IMR-90 (cell line): ENCODE results near the gene B9D1. TPM values are rescaled to one million over a fixed set of nuclear protein-coding genes. Genes with fewer than 3 reads are reported as not detected.

ENCODE experiments used
- ATAC-seq: fragments of 200-7000 bp; cut with Tn5 transposase; 2 replicates; pipeline ENCODE4 v1.9.1; 2020; ENCODE audit warnings: low read depth, mild to moderate bottlenecking, moderate library complexity
- BruUV-seq: library from RNA; stranded (reverse); fragments of 400-500 nt; replicated peaks from 2 replicates; lab custom pipeline; 2021; lab: Mats Ljungman, UMichigan
- CTCF ChIA-PET: fragments of 300-600 bp; formaldehyde crosslinking; extraction: SDS; loops from one replicate; lab custom pipeline; 2021; ENCODE audit warnings: antibody characterized with exemption; lab: Yijun Ruan, JAX
- POLR2A ChIA-PET: fragments of 300-600 bp; sonication (Branson Sonifier 250); formaldehyde crosslinking; loops from one replicate; lab custom pipeline; 2022; ENCODE audit warnings: antibody characterized with exemption; ENCODE audit not compliant: unreplicated experiment; lab: Charles Lee
- DNase-seq: peaks from one replicate; pipeline ENCODE4 v3.0.0; 2013
- H2AFZ ChIP-seq: replicated peaks from 2 replicates; pipeline ENCODE3; 2013; ENCODE audit warnings: low read length, mild to moderate bottlenecking; ENCODE audit not compliant: poor library complexity
- H2AK5ac ChIP-seq: 2 replicates; pipeline ENCODE4 v1.6.1; 2013; ENCODE audit warnings: low read depth, low read length, inconsistent platforms
- H2AK9ac ChIP-seq: replicated peaks from 2 replicates; pipeline ENCODE3; 2013; ENCODE audit warnings: mild to moderate bottlenecking, low read depth, low read length, moderate library complexity; ENCODE audit not compliant: poor library complexity
- H2BK120ac ChIP-seq: 2 replicates; pipeline ENCODE4 v1.6.1; 2013; ENCODE audit warnings: low read depth, low read length, inconsistent platforms
- H2BK15ac ChIP-seq: 3 replicates; pipeline ENCODE4 v1.6.1; 2013; ENCODE audit warnings: low read depth, low read length, inconsistent platforms
- H2BK20ac ChIP-seq: 2 replicates; pipeline ENCODE4 v1.6.1; 2013; ENCODE audit warnings: low read depth, mild to moderate bottlenecking, inconsistent platforms, low read length, moderate library complexity
- H2BK5ac ChIP-seq: 2 replicates; pipeline ENCODE4 v1.6.1; 2013; ENCODE audit warnings: mild to moderate bottlenecking, low read depth, low read length, inconsistent platforms; ENCODE audit not compliant: poor library complexity, severe bottlenecking
- H3K14ac ChIP-seq: replicated peaks from 2 replicates; pipeline ENCODE4 v1.6.1; 2013; ENCODE audit warnings: low read depth, low read length, inconsistent platforms
- H3K18ac ChIP-seq: 2 replicates; pipeline ENCODE4 v1.6.1; 2013; ENCODE audit warnings: low read depth, low read length, control low read depth
- H3K23ac ChIP-seq: 2 replicates; pipeline ENCODE4 v1.6.1; 2013; ENCODE audit warnings: low read depth, low read length, inconsistent platforms
- H3K27ac ChIP-seq: 2 replicates; pipeline ENCODE4 v1.5.1; 2013; ENCODE audit warnings: mild to moderate bottlenecking, control low read depth, low read length; ENCODE audit not compliant: insufficient read depth
- H3K27me3 ChIP-seq: 2 replicates; pipeline ENCODE4 v1.6.1; 2013; ENCODE audit warnings: low read length; ENCODE audit not compliant: control insufficient read depth, insufficient read depth
- H3K36me3 ChIP-seq: 2 replicates; pipeline ENCODE4 v1.6.1; 2013; ENCODE audit warnings: low read length, mixed read lengths; ENCODE audit not compliant: control insufficient read depth, insufficient read depth
- H3K4ac ChIP-seq: 2 replicates; pipeline ENCODE4 v1.6.1; 2013; ENCODE audit warnings: low read depth, low read length, inconsistent platforms
- H3K4me1 ChIP-seq: 2 replicates; pipeline ENCODE4 v1.6.1; 2013; ENCODE audit warnings: low read length, mixed read lengths; ENCODE audit not compliant: control insufficient read depth, insufficient read depth
- H3K4me2 ChIP-seq: 2 replicates; pipeline ENCODE4 v1.6.1; 2013; ENCODE audit warnings: low read depth, mild to moderate bottlenecking, control low read depth, low read length, moderate library complexity
- H3K4me3 ChIP-seq: 2 replicates; pipeline ENCODE4 v1.5.1; 2013; ENCODE audit warnings: low read depth, mild to moderate bottlenecking, control low read depth, low read length, moderate library complexity; ENCODE audit not compliant: insufficient read depth
- H3K56ac ChIP-seq: 2 replicates; pipeline ENCODE4 v1.6.1; 2013; ENCODE audit warnings: low read length, inconsistent platforms; ENCODE audit not compliant: insufficient read depth; ENCODE audit errors: extremely low read depth
- H3K79me1 ChIP-seq, 2 experiments: 2 replicates each; pipeline ENCODE4 v1.6.1; 2013; ENCODE audit warnings: low read length in 2 of 2, inconsistent platforms in 1 of 2, low read depth in 1 of 2
- H3K9ac ChIP-seq: 2 replicates; pipeline ENCODE4 v1.6.1; 2013; ENCODE audit warnings: low read depth, low read length, control low read depth
- H3K9me1 ChIP-seq: 2 replicates; pipeline ENCODE4 v1.6.1; 2013; ENCODE audit warnings: low read length, inconsistent platforms; ENCODE audit not compliant: insufficient read depth
- H3K9me3 ChIP-seq: 2 replicates; pipeline ENCODE4 v1.6.1; 2013; ENCODE audit warnings: low read length; ENCODE audit not compliant: control insufficient read depth, insufficient read depth
- H4K20me1 ChIP-seq: 2 replicates; pipeline ENCODE4 v1.6.1; 2013; ENCODE audit warnings: low read length, inconsistent platforms; ENCODE audit not compliant: insufficient read depth
- H4K5ac ChIP-seq: 2 replicates; pipeline ENCODE4 v1.6.1; 2013; ENCODE audit warnings: mild to moderate bottlenecking, low read depth, low read length, control low read depth
- H4K8ac ChIP-seq, 2 experiments: 2 replicates each; pipeline ENCODE4 v1.6.1; 2013; ENCODE audit warnings: low read depth in 2 of 2, low read length in 2 of 2, control low read depth in 1 of 2, inconsistent platforms in 1 of 2
- H4K91ac ChIP-seq: 2 replicates; pipeline ENCODE4 v1.6.1; 2013; ENCODE audit warnings: low read depth, low read length, inconsistent platforms; ENCODE audit not compliant: insufficient read depth
- BHLHE40 ChIP-seq: fragments of 150-350 bp; IDR thresholded peaks from 2 replicates; pipeline ENCODE4 v1.6.1; 2016; ENCODE audit warnings: mild to moderate bottlenecking, low read depth, low read length
- CEBPB ChIP-seq: IDR thresholded peaks from 2 replicates; pipeline ENCODE4 v1.6.1; 2012; ENCODE audit warnings: low read depth, low read length, improper control_type of control experiment
- ELK1 ChIP-seq: fragments of 150-350 bp; IDR thresholded peaks from 2 replicates; pipeline ENCODE4 v1.6.1; 2016; ENCODE audit warnings: low read depth, mild to moderate bottlenecking, low read length, moderate library complexity, borderline replicate concordance
- NFE2L2 ChIP-seq: fragments of 150-350 bp; IDR thresholded peaks from 2 replicates; pipeline ENCODE4 v1.6.1; 2016; ENCODE audit warnings: low read depth, mild to moderate bottlenecking, low read length
- RCOR1 ChIP-seq: IDR thresholded peaks from 2 replicates; pipeline ENCODE4 v1.6.1; 2012; ENCODE audit warnings: mild to moderate bottlenecking, low read length, improper control_type of control experiment; ENCODE audit not compliant: insufficient replicate concordance
- USF2 ChIP-seq: fragments of 150-350 bp; IDR thresholded peaks from 2 replicates; pipeline ENCODE4 v1.6.1; 2017; ENCODE audit warnings: mild to moderate bottlenecking, antibody characterized with exemption, low read length, low read depth
- WGBS, 2 experiments: methylation state at CpG; one replicate each; pipeline versions ENCODE4 v1.1.5 to v1.1.7; 2013; ENCODE audit warnings: missing lambda C conversion rate in 2 of 2; ENCODE audit not compliant: insufficient read length in 1 of 2; ENCODE audit errors: extremely low coverage in 2 of 2; 5-methylcytosine and 5-hydroxymethylcytosine counted together
- dilution Hi-C: fragments of 300-500 bp; cut with HindIII; formaldehyde crosslinking; loops from one replicate; pipeline ENCODE4 v1.14.3; 2018; ENCODE audit warnings: low sequenced_read_pairs; ENCODE audit not compliant: unreplicated experiment
- in situ Hi-C: fragments of 300-500 bp; cut with MboI; formaldehyde crosslinking; loops from 3 replicates; pipeline ENCODE4 v1.14.3; 2019; ENCODE audit warnings: low sequenced_read_pairs, inconsistent platforms, mixed read lengths
- intact Hi-C: fragments of 100-400 bp; cut with micrococcal nuclease; formaldehyde crosslinking; loops from 2 replicates; pipeline ENCODE4 v1.10.0; 2022
- polyA plus RNA-seq, 3 experiments: library from polyadenylated mRNA; depleted of rRNA; stranded (reverse); fragments of >200 nt; gene quantifications; 2 replicates each; pipeline ENCODE4 v1.2.3, GENCODE V29; 2012; ENCODE audit warnings: low replicate concordance in 1 of 3
- total RNA-seq: library from RNA; depleted of rRNA; stranded (reverse); fragments of >200 nt; gene quantifications from 2 replicates; pipeline ENCODE4 v1.2.3, GENCODE V29; 2012

B9D1 gene
- total and polyA plus RNA-seq, 2 of the 4 experiments (the other 2 are of a cell fraction): 42.5 to 43.8 TPM

- no peak overlapping the region for H3K18ac ChIP-seq
- peaks cover 31% of the 10 kb centered on the region for H4K20me1 ChIP-seq
- no peak overlapping the region for H2AFZ ChIP-seq
- ATAC-seq (no peak; the same call in 1 of the 2 replicates), DNase-seq (no peak)
- H3K4me2 ChIP-seq: no peak overlapping the region
- H2BK15ac ChIP-seq: no peak overlapping the region
- H2AK9ac ChIP-seq: no peak overlapping the region
- H2BK5ac ChIP-seq: no peak overlapping the region
- no peak overlapping the region for H4K91ac ChIP-seq
- CTCF ChIA-PET: no interaction called here
- no peak overlapping the region for H4K5ac ChIP-seq
- peaks cover 2% of the 10 kb centered on the region; the same call in 1 of the 2 replicates for H3K36me3 ChIP-seq
- no peak overlapping the region for H3K4ac ChIP-seq
- no peaks in the 10 kb centered on the region for H3K27me3 ChIP-seq
- no peak overlapping the region for H3K4me3 ChIP-seq
- no peak overlapping the region for H2AK5ac ChIP-seq
- H3K9me1 ChIP-seq: peaks cover 12% of the 10 kb centered on the region
- dilution Hi-C loops: no loop called here
- H3K4me1 ChIP-seq: peaks cover 5% of the 10 kb centered on the region
- BruUV-seq: no TSS peak
- no peaks in the 10 kb centered on the region for H3K9me3 ChIP-seq
- H3K9ac ChIP-seq: no peak overlapping the region
- no peak overlapping the region for H4K8ac ChIP-seq
- in situ Hi-C loops: no loop called here
- no peak overlapping the region for H3K27ac ChIP-seq
- no peak overlapping the region for H2BK20ac ChIP-seq
- POLR2A ChIA-PET: no interaction called here
- WGBS, 2 experiments: 80% methylated on average over 1 of the region's 8 CpGs; no CpG with 5 or more reads in 1 of the 2 experiments
- H3K14ac ChIP-seq: no peak overlapping the region
- TF ChIP-seq USF2 (no peak), NFE2L2 (no peak), RCOR1 (no peak), CEBPB (no peak), BHLHE40 (no peak), ELK1 (no peak)
- H3K79me1 ChIP-seq: peaks cover 25 to 66% of the 10 kb centered on the region in 2 experiments; a peak in 3 of 4 replicates
- H3K56ac ChIP-seq: no peak overlapping the region
- no peak overlapping the region for H2BK120ac ChIP-seq
- no peak overlapping the region for H3K23ac ChIP-seq
- intact Hi-C loops: no loop called here
Observed at GRCh38 chr17:19295473-19296135, 66.9 kb downstream of the B9D1 start.
